22Rv1 (cell line): ENCODE data around the gene WAC.

Experiments
- H3K27ac ChIP-seq: fragments of 450-650 bp; 2 replicates; pipeline ENCODE4 v1.5.1; 2017
- CTCF ChIP-seq: fragments of 450-650 bp; IDR thresholded peaks from 2 replicates; pipeline ENCODE4 v1.5.1; 2017; ENCODE audit warnings: mild to moderate bottlenecking
- ZFX ChIP-seq: fragments of 450-650 bp; IDR thresholded peaks from 2 replicates; pipeline ENCODE4 v1.6.1; 2017; ENCODE audit warnings: antibody characterized with exemption, borderline replicate concordance

Gene WAC

GRCh38 chr10:28668363-28669226, 135.7 kb downstream of the WAC start:
- peak overlapping the region; percentile 40; the same call in 1 of the 2 replicates for H3K27ac ChIP-seq
- TF ChIP-seq CTCF: no peak
- no peak for TF ChIP-seq ZFX

GRCh38 chr10:28669227-28670173, 136.6 kb downstream of the WAC start:
- TF ChIP-seq CTCF (no peak), ZFX (no peak)
- peak overlapping the region; percentile 40; the same call in 1 of the 2 replicates for H3K27ac ChIP-seq
